Measurements from ENCODE around the gene SNX27. TPM values are rescaled to one million over a fixed set of nuclear protein-coding genes. Genes with fewer than 3 reads are reported as not detected.

The SNX27 gene
- total RNA-seq, 2 experiments from 2014 or later: 13.2 to 13.3 TPM

GRCh38 chr1:151653397-151653796 lies 41.5 kb downstream of the SNX27 start:
- Mint-ChIP-seq H3K4me3 (no peak overlapping the region), H3K9me3 (no peaks in the 10 kb centered on the region), H3K4me1 (ENCODE audit: low read depth) (peaks cover 14% of the 10 kb centered on the region), H3K36me3 (ENCODE audit: low read depth) (peaks cover 53% of the 10 kb centered on the region), H3K27ac (no peak overlapping the region), H3K27me3 (no peaks in the 10 kb centered on the region)
- Histone ChIP-seq H3K4me3 (ENCODE audit: low read length) (no peak overlapping the region), H3K4me1 (ENCODE audit: insufficient read depth, low read length) (peaks cover 13% of the 10 kb centered on the region), H3K9me3 (ENCODE audit: control insufficient read depth in 1 of 2, insufficient read depth in 1 of 2, low read length in 2 of 2) (no peaks in the 10 kb centered on the region), H3K27ac (ENCODE audit: low read depth in 1 of 2, low read length in 2 of 2) (no peak overlapping the region), H3K27me3 (ENCODE audit: control insufficient read depth in 1 of 2, insufficient read depth in 2 of 2, low read length in 2 of 2) (no peaks in the 10 kb centered on the region), H3K36me3 (ENCODE audit: insufficient read depth, low read length) (peaks cover 11% of the 10 kb centered on the region)
- no peak for ATAC-seq (ENCODE audit: poor library complexity)
- intact Hi-C loops (cut with DNase I, micrococcal nuclease): no loop called here
- POLR2A ChIA-PET: no interaction called here
- DNase-seq: peak in 2 of 14 experiments; percentile 13 to 17
- TF ChIP-seq CTCF (IDR thresholded peaks at IDR 0.05): no peak
- CTCF ChIA-PET: no interaction called here

DNA sequence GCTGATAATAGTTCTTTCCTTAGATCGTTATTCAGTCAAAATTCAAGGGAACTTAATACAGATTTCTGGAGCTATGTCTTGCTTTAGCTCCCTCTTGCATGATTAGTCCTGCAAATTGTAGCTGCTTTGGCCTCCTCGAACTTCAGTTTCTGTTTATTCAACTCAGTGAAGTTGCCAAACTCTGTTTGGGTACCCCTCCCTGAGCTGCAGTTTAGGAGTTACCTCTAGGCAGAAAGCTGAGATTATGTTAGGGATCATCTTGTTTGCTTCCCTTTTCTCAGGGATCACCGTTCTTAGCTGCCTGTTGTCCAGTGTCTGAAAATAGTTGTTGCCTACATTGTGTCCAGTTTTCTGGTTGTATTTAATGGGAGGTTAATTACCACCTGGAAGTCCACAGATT lies 43.5 kb downstream of the SNX27 start:
- H3K27me3 Mint-ChIP-seq: no peaks in the 10 kb centered on the region
- no peak overlapping the region for H3K4me3 Mint-ChIP-seq
- Histone ChIP-seq H3K4me3 (ENCODE audit: low read length) (no peak overlapping the region), H3K27me3 (ENCODE audit: control insufficient read depth in 1 of 2, insufficient read depth in 2 of 2, low read length in 2 of 2) (no peaks in the 10 kb centered on the region), H3K9me3 (ENCODE audit: control insufficient read depth in 1 of 2, insufficient read depth in 1 of 2, low read length in 2 of 2) (no peaks in the 10 kb centered on the region), H3K27ac (ENCODE audit: low read depth in 1 of 2, low read length in 2 of 2) (no peak overlapping the region), H3K36me3 (ENCODE audit: insufficient read depth, low read length) (peaks cover 24% of the 10 kb centered on the region), H3K4me1 (ENCODE audit: insufficient read depth, low read length) (peaks cover 13% of the 10 kb centered on the region)
- ChIA-PET POLR2A (interaction anchor here (1.4 kb wide), 1 partner anchor 11 kb away, joined by 4 read pairs; no protein-coding TSS in a partner anchor), CTCF (no interaction called here)
- H3K27ac Mint-ChIP-seq: no peak overlapping the region
- H3K36me3 Mint-ChIP-seq (ENCODE audit: low read depth): peaks cover 67% of the 10 kb centered on the region
- no peaks in the 10 kb centered on the region for H3K9me3 Mint-ChIP-seq
- DNase-seq (no peak), ATAC-seq (ENCODE audit: poor library complexity) (no peak)
- intact Hi-C loops (cut with DNase I, micrococcal nuclease): loop anchor here in 1 of 2 experiments (5.0 kb wide), 1 partner anchor 33 kb away; no protein-coding TSS in a partner anchor
- H3K4me1 Mint-ChIP-seq (ENCODE audit: low read depth): peaks cover 14% of the 10 kb centered on the region
- TF ChIP-seq CTCF (IDR thresholded peaks at IDR 0.05): no peak

DNA sequence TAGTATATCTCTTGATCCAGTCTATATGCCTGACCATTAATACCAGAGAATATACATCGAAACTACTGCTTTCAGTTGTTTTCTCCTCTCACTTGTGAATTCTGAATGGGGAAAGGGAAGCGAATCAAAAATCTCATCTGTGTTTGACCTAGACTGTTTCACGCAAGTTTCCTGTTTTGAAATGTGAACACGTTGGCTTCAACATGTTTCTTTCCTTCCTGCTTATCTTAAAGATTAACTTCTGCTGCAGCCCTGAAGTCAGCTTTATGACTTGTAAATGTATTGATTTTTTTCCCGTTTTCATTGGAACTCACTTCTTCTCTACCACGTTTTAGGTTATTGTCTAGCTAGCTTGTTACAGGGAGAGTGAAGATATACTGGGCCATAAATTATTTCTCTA lies 49.9 kb downstream of the SNX27 start:
- peak in 2 of 14 experiments; percentile 5 to 20 for DNase-seq
- H3K9me3 Mint-ChIP-seq: no peaks in the 10 kb centered on the region
- CTCF ChIA-PET: no interaction called here
- Histone ChIP-seq H3K27me3 (ENCODE audit: control insufficient read depth in 1 of 2, insufficient read depth in 2 of 2, low read length in 2 of 2) (no peaks in the 10 kb centered on the region), H3K4me3 (ENCODE audit: low read length) (no peak overlapping the region), H3K36me3 (ENCODE audit: insufficient read depth, low read length) (peaks cover 36% of the 10 kb centered on the region), H3K27ac (ENCODE audit: low read depth in 1 of 2, low read length in 2 of 2) (no peak overlapping the region), H3K9me3 (ENCODE audit: control insufficient read depth in 1 of 2, insufficient read depth in 1 of 2, low read length in 2 of 2) (no peaks in the 10 kb centered on the region), H3K4me1 (ENCODE audit: insufficient read depth, low read length) (no peaks in the 10 kb centered on the region)
- TF ChIP-seq CTCF (IDR thresholded peaks at IDR 0.05): no peak
- POLR2A ChIA-PET: interaction anchor here (0.5 to 0.8 kb wide), 3 partner anchors 49 to 702 kb away, joined by 3 read pairs; no protein-coding TSS in a partner anchor
- peak overlapping the region; percentile 2 for H3K4me3 Mint-ChIP-seq
- ATAC-seq (ENCODE audit: poor library complexity): peak; percentile 34
- intact Hi-C loops (cut with DNase I, micrococcal nuclease): no loop called here
- peak overlapping the region; percentile 62 for H3K27ac Mint-ChIP-seq
- peaks cover 90% of the 10 kb centered on the region for H3K36me3 Mint-ChIP-seq (ENCODE audit: low read depth)
- no peaks in the 10 kb centered on the region for H3K27me3 Mint-ChIP-seq
- H3K4me1 Mint-ChIP-seq (ENCODE audit: low read depth): peaks cover 19% of the 10 kb centered on the region

Data from CD4-positive, alpha-beta T cell (primary cell).